A549 (cell line): ENCODE results near the gene HLA-DPA1. TPM values are rescaled to one million over a fixed set of nuclear protein-coding genes. Genes with fewer than 3 reads are reported as not detected.

Experiments used
- ATAC-seq, 2 experiments: fragments of 200-7000 bp in 1 of 2; fragments of >200 bp in 1 of 2; cut with Nextera tagmentation in 1 of 2; cut with Tn5 transposase in 1 of 2; 3 replicates each; pipeline versions ENCODE4 v1.8.0 to v1.9.1; 2018 to 2020; ENCODE audit warnings: mild to moderate bottlenecking in 1 of 2, moderate library complexity in 1 of 2
- CTCF ChIA-PET: fragments of 300-600 bp; sonication (Branson Sonifier 250); formaldehyde crosslinking; extraction: SDS; loops from one replicate; lab custom pipeline; 2021; ENCODE audit warnings: antibody characterized with exemption, inconsistent platforms; lab: Yijun Ruan, JAX
- POLR2A ChIA-PET: fragments of 350-600 bp; formaldehyde crosslinking; extraction: SDS; loops from one replicate; lab custom pipeline; 2021; ENCODE audit warnings: antibody characterized with exemption, inconsistent platforms; lab: Yijun Ruan, JAX
- DNase-seq, 2 experiments: peaks; one replicate each; pipeline versions ENCODE4 v3.0.0 to v3.0.0-alpha.2; 2011 to 2016; ENCODE audit warnings: low read depth in 1 of 2, low spot score in 1 of 2
- FAIRE-seq: peaks from 2 replicates; lab custom pipeline; 2011; peaks lifted over from hg19 to GRCh38; lab: Jason Lieb, UNC
- H3K27ac ChIP-seq, 2 experiments: fragments of >200 bp; sonication (Bioruptor Twin); formaldehyde crosslinking; 3 replicates each; pipeline ENCODE4 v1.5.1; 2016 to 2017
- H3K4me1 ChIP-seq: fragments of >200 bp; sonication (Bioruptor Twin); formaldehyde crosslinking; 3 replicates; pipeline ENCODE4 v1.6.1; 2016
- H3K4me2 ChIP-seq: fragments of >200 bp; sonication (Bioruptor Twin); formaldehyde crosslinking; 3 replicates; pipeline ENCODE4 v1.6.1; 2016
- H3K4me3 ChIP-seq: fragments of >200 bp; sonication (Bioruptor Twin); formaldehyde crosslinking; 3 replicates; pipeline ENCODE4 v1.5.1; 2016
- H3K9me3 ChIP-seq: fragments of >200 bp; sonication (Bioruptor Twin); formaldehyde crosslinking; 3 replicates; pipeline ENCODE4 v1.6.1; 2016
- ATOH8 ChIP-seq: fragments of 250-450 bp; sonication (Bioruptor Pico); IDR thresholded peaks from 2 replicates; pipeline ENCODE4 v1.5.0; 2020; ENCODE audit warnings: low read depth, mild to moderate bottlenecking, moderate library complexity
- BHLHE40 ChIP-seq: IDR thresholded peaks from 2 replicates; pipeline ENCODE4 v1.6.1; 2012; ENCODE audit warnings: low read depth, low read length, inconsistent platforms
- CBX8 ChIP-seq: fragments of 200-600 bp; sonication (generic); IDR thresholded peaks from 2 replicates; pipeline ENCODE4 v1.6.1; 2016
- CEBPB ChIP-seq, 2 experiments: fragments of >200 bp in 1 of 2; sonication (Bioruptor Twin) in 1 of 2; formaldehyde crosslinking in 1 of 2; IDR thresholded peaks; 2 replicates each; pipeline ENCODE4 v1.6.1; 2012 to 2016
- CHD2 ChIP-seq: fragments of 150-350 bp; IDR thresholded peaks from 2 replicates; pipeline ENCODE4 v1.6.1; 2014; ENCODE audit warnings: low read length; ENCODE audit not compliant: partially characterized antibody
- CHD4 ChIP-seq: fragments of 200-600 bp; sonication (generic); IDR thresholded peaks from 2 replicates; pipeline ENCODE4 v1.6.1; 2016; ENCODE audit warnings: antibody characterized with exemption, mild to moderate bottlenecking, borderline replicate concordance
- EP300 ChIP-seq, 2 experiments: fragments of >200 bp; sonication (Bioruptor Twin); formaldehyde crosslinking; IDR thresholded peaks; 2 replicates in 1 of 2; 3 replicates in 1 of 2; pipeline ENCODE4 v1.6.1; 2016 to 2017
- ESRRA ChIP-seq: fragments of 150-350 bp; IDR thresholded peaks from 2 replicates; pipeline ENCODE4 v1.6.1; 2014; ENCODE audit warnings: mild to moderate bottlenecking, low read length, borderline replicate concordance
- FOXS1 ChIP-seq: fragments of 250-450 bp; sonication (Bioruptor Pico); IDR thresholded peaks from 2 replicates; pipeline ENCODE4 v1.5.0; 2020; ENCODE audit warnings: mild to moderate bottlenecking, moderate library complexity
- HMGXB4 ChIP-seq: fragments of 250-450 bp; sonication (Bioruptor Pico); IDR thresholded peaks from 2 replicates; pipeline ENCODE4 v1.5.0; 2021; ENCODE audit warnings: mild to moderate bottlenecking, moderate library complexity, borderline replicate concordance
- HOXA7 ChIP-seq: fragments of 250-450 bp; sonication (Bioruptor Pico); IDR thresholded peaks from 2 replicates; pipeline ENCODE4 v1.5.0; 2020; ENCODE audit warnings: mild to moderate bottlenecking, moderate library complexity
- MAX ChIP-seq: IDR thresholded peaks from 2 replicates; pipeline ENCODE4 v1.6.1; 2012
- MAZ ChIP-seq: fragments of 150-350 bp; IDR thresholded peaks from 2 replicates; pipeline ENCODE4 v1.6.1; 2014; ENCODE audit warnings: antibody characterized with exemption, low read depth, low read length, borderline replicate concordance
- MYC ChIP-seq: IDR thresholded peaks from 2 replicates; pipeline ENCODE4 v1.6.1; 2012; ENCODE audit warnings: mild to moderate bottlenecking, inconsistent platforms, low read length, improper control_type of control experiment, borderline replicate concordance
- NFE2L2 ChIP-seq: fragments of 150-350 bp; conservative IDR thresholded peaks from 2 replicates; pipeline ENCODE4 v1.6.1; 2014; ENCODE audit warnings: low read length
- RAD21 ChIP-seq, 2 experiments: fragments of >200 bp in 1 of 2; sonication (Bioruptor Twin) in 1 of 2; formaldehyde crosslinking in 1 of 2; IDR thresholded peaks in 1 of 2; conservative IDR thresholded peaks in 1 of 2; 2 replicates in 1 of 2; 3 replicates in 1 of 2; pipeline ENCODE4 v1.6.1; 2012 to 2018; ENCODE audit warnings: inconsistent platforms in 1 of 2
- RARB ChIP-seq: fragments of 250-450 bp; sonication (Bioruptor Pico); IDR thresholded peaks from 2 replicates; pipeline ENCODE4 v1.8.0; 2021; ENCODE audit warnings: mild to moderate bottlenecking, moderate library complexity
- REST ChIP-seq: fragments of 200-600 bp; sonication (generic); IDR thresholded peaks from 2 replicates; pipeline ENCODE4 v1.6.1; 2016; ENCODE audit warnings: antibody characterized with exemption, mild to moderate bottlenecking, moderate library complexity
- RNF2 ChIP-seq: fragments of 200-600 bp; sonication (generic); IDR thresholded peaks from 2 replicates; pipeline ENCODE4 v1.6.1; 2016; ENCODE audit warnings: low read depth, mild to moderate bottlenecking, antibody characterized with exemption, moderate library complexity, borderline replicate concordance
- SMC3 ChIP-seq: fragments of >200 bp; sonication (Bioruptor Twin); formaldehyde crosslinking; IDR thresholded peaks from 3 replicates; pipeline ENCODE4 v1.6.1; 2018; ENCODE audit warnings: inconsistent platforms
- USF2 ChIP-seq: fragments of 450-650 bp; IDR thresholded peaks from 2 replicates; pipeline ENCODE4 v1.6.1; 2014; ENCODE audit warnings: antibody characterized with exemption
- ZFP36 ChIP-seq: fragments of 450-650 bp; IDR thresholded peaks from 2 replicates; pipeline ENCODE4 v1.6.1; 2014; ENCODE audit warnings: borderline replicate concordance; ENCODE audit not compliant: partially characterized antibody
- WGBS: methylation state at CpG from one replicate; pipeline ENCODE4 v1.1.6; 2017; ENCODE audit errors: missing lambda C conversion rate; 5-methylcytosine and 5-hydroxymethylcytosine counted together
- polyA plus RNA-seq, 4 experiments: library from polyadenylated mRNA; depleted of rRNA in 3 of 4; stranded (reverse); fragments of >200 nt; fragmentation: RNase III in 1 of 4; extraction: RNeasy Plus Mini Kit Qiagen cat#74134 plus additional on column Dnase treatment in 1 of 4; gene quantifications; 2 replicates in 3 of 4; 3 replicates in 1 of 4; pipeline ENCODE4 v1.2.3, GENCODE V29; 2011 to 2017

Gene HLA-DPA1
- polyA plus RNA-seq, 2 of the 4 experiments (the other 2 are of a cell fraction) = 0.09 TPM; not detected in 1

GRCh38 chr6:33107641-33108040, 34.2 kb upstream of the HLA-DPA1 start:
- ChIA-PET POLR2A (no interaction called here), CTCF (interaction anchor here (0.7 kb wide), 1 partner anchor 9 kb away, joined by 3 read pairs; no protein-coding TSS in a partner anchor)
- Histone ChIP-seq H3K27ac (no peak overlapping the region), H3K4me2 (no peak overlapping the region), H3K9me3 (no peaks in the 10 kb centered on the region), H3K4me3 (no peak overlapping the region), H3K4me1 (no peaks in the 10 kb centered on the region)
- ATAC-seq (no peak), DNase-seq (no peak), FAIRE-seq (no peak)
- no peak for TF ChIP-seq USF2
- TF ChIP-seq BHLHE40 = no peak
- no peak for TF ChIP-seq EP300 (IDR thresholded peaks at IDR 0.05)
- no peak for TF ChIP-seq CEBPB (IDR thresholded peaks at IDR 0.05)
- no peak for TF ChIP-seq MYC
- TF ChIP-seq MAZ = no peak
- TF ChIP-seq ZFP36 = no peak
- no peak for TF ChIP-seq RAD21 (conservative IDR thresholded peaks at IDR 0.05 in 1 of 2, IDR thresholded peaks at IDR 0.05 in 1 of 2)
- TF ChIP-seq SMC3 = no peak
- TF ChIP-seq NFE2L2 = no peak
- TF ChIP-seq CHD4 = no peak
- no peak for TF ChIP-seq MAX
- WGBS = 0% methylated on average over 2 of the region's 2 CpGs

- Histone ChIP-seq H3K4me1 (no peaks in the 10 kb centered on the region), H3K4me2 (no peak overlapping the region), H3K9me3 (no peaks in the 10 kb centered on the region), H3K4me3 (no peak overlapping the region)
- ChIA-PET CTCF (no interaction called here), POLR2A (no interaction called here)
- FAIRE-seq = no peak
- no peak for TF ChIP-seq HOXA7
- TF ChIP-seq FOXS1 (CRISPR knock-in tag) = no peak
- no peak for TF ChIP-seq CHD2
- no peak for TF ChIP-seq CBX8
- no peak for TF ChIP-seq CEBPB (IDR thresholded peaks at IDR 0.05)
- no peak for TF ChIP-seq USF2
- TF ChIP-seq CHD4 = no peak
- TF ChIP-seq RNF2 = no peak
- TF ChIP-seq ZFP36 = no peak
- TF ChIP-seq ATOH8 = no peak
- TF ChIP-seq REST = no peak
- no peak for TF ChIP-seq RARB (CRISPR knock-in tag)
- TF ChIP-seq SMC3 = no peak
- no peak for TF ChIP-seq MYC
- TF ChIP-seq ESRRA = no peak
- TF ChIP-seq RAD21 (conservative IDR thresholded peaks at IDR 0.05 in 1 of 2, IDR thresholded peaks at IDR 0.05 in 1 of 2) = no peak
- TF ChIP-seq HMGXB4 = no peak
- TF ChIP-seq, all 56 proteins: peak for 0
- DNase-seq (no peak), ATAC-seq (no peak)
- no peak overlapping the region for H3K27ac ChIP-seq
- 5% methylated on average over 8 of the region's 9 CpGs for WGBS
These were observed 32.7 kb upstream of the HLA-DPA1 start for GRCh38 chr6:33105916-33106871.
